Natural killer cell (primary cell): ENCODE data around the gene PAF1. TPM values are rescaled to one million over a fixed set of nuclear protein-coding genes. Genes with fewer than 3 reads are reported as not detected.
A peak's percentile ranks its signal among the peaks of the same experiment; 100 is the strongest.

Source experiments
- ATAC-seq, 3 donors: fragments of 150-1000 bp in 2 of 3; fragments of 200-7000 bp in 1 of 3; cut with Tn5 transposase; 1 replicate in 1 of 3; 2 replicates in 2 of 3; pipeline ENCODE4 v1.10.0; 2021; ENCODE audit warnings: mild to moderate bottlenecking in 2 of 3, moderate library complexity in 2 of 3
- DNase-seq, 2 donors: peaks; one replicate each; pipeline versions ENCODE4 v3.0.0 to v3.0.0-alpha.2; 2013 to 2021; ENCODE audit warnings: mixed read lengths in 1 of 2
- H3K27ac ChIP-seq: one replicate; pipeline ENCODE4 v1.5.1; 2013; ENCODE audit warnings: mild to moderate bottlenecking, low read length
- H3K27me3 ChIP-seq: one replicate; pipeline ENCODE4 v1.6.1; 2013; ENCODE audit warnings: low read length; ENCODE audit not compliant: control insufficient read depth, insufficient read depth
- H3K36me3 ChIP-seq: one replicate; pipeline ENCODE4 v1.6.1; 2013; ENCODE audit warnings: low read length; ENCODE audit not compliant: control insufficient read depth, insufficient read depth
- H3K4me1 ChIP-seq: one replicate; pipeline ENCODE4 v1.6.1; 2013; ENCODE audit warnings: low read length; ENCODE audit not compliant: control insufficient read depth, insufficient read depth
- H3K4me3 ChIP-seq: one replicate; pipeline ENCODE4 v1.5.1; 2013; ENCODE audit warnings: low read length
- H3K9me3 ChIP-seq: one replicate; pipeline ENCODE4 v1.6.1; 2013; ENCODE audit warnings: low read length; ENCODE audit not compliant: control insufficient read depth, insufficient read depth
- H3K27ac Mint-ChIP-seq, 2 donors: one replicate each; pipeline ENCODE4 v1.8.0; 2022; ENCODE audit warnings: mild to moderate bottlenecking in 2 of 2, mixed read lengths in 2 of 2, moderate library complexity in 1 of 2
- H3K27me3 Mint-ChIP-seq, 2 donors: one replicate each; pipeline ENCODE4 v1.8.0; 2022; ENCODE audit warnings: low read depth in 2 of 2, mixed read lengths in 2 of 2
- H3K36me3 Mint-ChIP-seq: one replicate; pipeline ENCODE4 v1.8.0; 2022; ENCODE audit warnings: mixed read lengths
- H3K4me1 Mint-ChIP-seq, 2 donors: one replicate each; pipeline ENCODE4 v1.8.0; 2022; ENCODE audit warnings: mixed read lengths in 2 of 2
- H3K4me3 Mint-ChIP-seq: one replicate; pipeline ENCODE4 v1.8.0; 2022; ENCODE audit warnings: mild to moderate bottlenecking, moderate library complexity, mixed read lengths
- H3K9me3 Mint-ChIP-seq, 2 donors: one replicate each; pipeline ENCODE4 v1.8.0; 2022; ENCODE audit warnings: mixed read lengths in 2 of 2
- CTCF ChIP-seq: fragments of 200-600 bp; IDR thresholded peaks from one replicate; pipeline ENCODE4 v1.8.0; 2022; ENCODE audit warnings: antibody characterized with exemption
- WGBS: methylation state at CpG from one replicate; pipeline ENCODE4 v1.1.7; 2013; ENCODE audit warnings: missing lambda C conversion rate; ENCODE audit not compliant: insufficient coverage; 5-methylcytosine and 5-hydroxymethylcytosine counted together
- intact Hi-C: fragments of 100-400 bp; cut with micrococcal nuclease; formaldehyde crosslinking; loops from one replicate; pipeline ENCODE4 v1.14.2; 2022
- total RNA-seq, 4 donors: library from RNA; stranded (reverse); fragments of 120-200 nt in 1 of 4; gene quantifications; one replicate each; pipeline versions ENCODE4 v1.2.3 to v1.2.4, GENCODE V29; 2013 to 2022

PAF1 gene
- total RNA-seq, 3 donors from 2014 or later (not counting 1 experiment from before 2014, with no cell fraction given): 54.3 to 80.9 (median 68.3) TPM

- ATAC-seq (no peak), DNase-seq (no peak)
- Mint-ChIP-seq H3K4me1 (peaks cover 0 to 18% of the 10 kb centered on the region in 2 donors), H3K36me3 (peaks cover 15% of the 10 kb centered on the region), H3K4me3 (no peak overlapping the region), H3K9me3 (no peaks in the 10 kb centered on the region), H3K27ac (peak overlapping the region in 1 of 2 donors; percentile 70), H3K27me3 (no peaks in the 10 kb centered on the region)
- 95% methylated on average over 18 of the region's 18 CpGs for WGBS
- no peak overlapping the region for H3K4me3 ChIP-seq
- H3K27ac ChIP-seq: no peak overlapping the region
- no peaks in the 10 kb centered on the region for H3K4me1 ChIP-seq
- H3K9me3 ChIP-seq: no peaks in the 10 kb centered on the region
- H3K27me3 ChIP-seq: no peaks in the 10 kb centered on the region
- no peak for TF ChIP-seq CTCF
- peaks cover 78% of the 10 kb centered on the region for H3K36me3 ChIP-seq
- intact Hi-C loops: no loop called here
Measured at GRCh38 chr19:39382991-39383828, 7.7 kb downstream of the PAF1 start.

GRCh38 chr19:39381910-39382611, 8.8 kb downstream of the PAF1 start:
- peak overlapping the region in 1 of 2 donors; percentile 26 for H3K27ac Mint-ChIP-seq
- peaks cover 0 to 18% of the 10 kb centered on the region in 2 donors for H3K4me1 Mint-ChIP-seq
- intact Hi-C loops: no loop called here
- H3K36me3 Mint-ChIP-seq: peaks cover 15% of the 10 kb centered on the region
- Histone ChIP-seq H3K27me3 (no peaks in the 10 kb centered on the region), H3K36me3 (peaks cover 82% of the 10 kb centered on the region), H3K4me1 (no peaks in the 10 kb centered on the region), H3K27ac (no peak overlapping the region), H3K4me3 (no peak overlapping the region), H3K9me3 (no peaks in the 10 kb centered on the region)
- 94% methylated on average over 10 of the region's 10 CpGs for WGBS
- DNase-seq (no peak), ATAC-seq (no peak)
- H3K9me3 Mint-ChIP-seq: no peaks in the 10 kb centered on the region
- no peak overlapping the region for H3K4me3 Mint-ChIP-seq
- H3K27me3 Mint-ChIP-seq: no peaks in the 10 kb centered on the region
- no peak for TF ChIP-seq CTCF

DNA sequence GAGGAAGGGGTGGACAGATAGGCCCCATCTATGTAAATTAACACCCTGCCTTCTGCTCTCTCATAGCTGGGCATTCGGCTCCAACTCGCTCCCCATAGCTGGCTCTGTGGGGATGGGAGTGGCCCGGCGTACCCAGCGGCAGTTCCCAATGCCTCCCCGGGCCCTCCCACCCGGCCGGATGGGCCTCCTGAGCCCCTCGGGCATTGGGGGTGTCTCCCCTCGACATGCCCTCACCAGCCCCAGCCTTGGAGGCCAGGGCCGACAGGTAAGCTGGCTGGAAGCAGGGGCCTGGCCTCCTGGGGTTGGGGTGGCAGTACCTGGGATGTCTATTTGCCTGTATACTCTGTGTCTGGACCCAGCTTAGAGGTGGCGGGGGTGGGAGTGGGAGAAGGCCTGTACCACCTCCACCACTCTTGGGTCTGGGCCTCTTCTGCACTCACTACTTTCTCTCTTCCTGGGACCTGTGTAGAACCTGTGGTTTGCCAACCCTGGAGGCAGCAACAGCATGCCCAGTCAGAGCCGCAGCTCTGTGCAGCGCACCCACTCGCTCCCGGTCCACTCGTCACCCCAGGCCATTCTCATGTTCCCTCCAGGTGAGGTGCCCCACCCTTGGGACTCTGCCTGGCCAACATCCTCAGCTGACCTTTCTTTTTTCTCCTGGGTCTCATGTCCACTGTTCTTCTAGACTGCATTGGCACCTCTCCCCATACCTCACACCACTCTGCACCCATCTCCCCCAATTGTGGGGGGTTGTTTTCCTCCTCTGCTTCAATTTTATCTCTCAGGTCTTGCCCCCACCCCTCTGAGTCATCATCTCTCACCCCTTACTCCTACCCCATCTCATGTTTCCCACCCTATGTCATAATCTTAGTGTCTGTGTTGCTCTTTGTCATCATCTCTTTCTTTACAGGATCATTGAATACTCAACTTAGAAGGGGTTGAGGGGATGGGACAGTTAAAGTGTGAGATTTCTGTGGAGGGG, 10.1 kb downstream of the PAF1 start:
- no peak for ATAC-seq
- H3K4me1 ChIP-seq: no peaks in the 10 kb centered on the region
- H3K9me3 Mint-ChIP-seq: no peaks in the 10 kb centered on the region
- no peaks in the 10 kb centered on the region for H3K27me3 ChIP-seq
- H3K36me3 ChIP-seq: peaks cover 82% of the 10 kb centered on the region
- 98% methylated on average over 17 of the region's 17 CpGs for WGBS
- H3K4me3 Mint-ChIP-seq: no peak overlapping the region
- no peak overlapping the region for H3K27ac ChIP-seq
- intact Hi-C loops: no loop called here
- H3K27ac Mint-ChIP-seq: peak overlapping the region; percentile 26 to 29
- peaks cover 15% of the 10 kb centered on the region for H3K36me3 Mint-ChIP-seq
- H3K9me3 ChIP-seq: no peaks in the 10 kb centered on the region
- DNase-seq: no peak
- H3K4me1 Mint-ChIP-seq: peaks cover 0 to 11% of the 10 kb centered on the region in 2 donors
- no peaks in the 10 kb centered on the region for H3K27me3 Mint-ChIP-seq
- no peak overlapping the region for H3K4me3 ChIP-seq
- no peak for TF ChIP-seq CTCF
